ENCODE results near the gene OAT.
A peak's percentile ranks its signal among the peaks of the same experiment; 100 is the strongest.
"Not testable (repeated sequence)": the region's sequence is repeated elsewhere in the genome, so short reads cannot be mapped to it uniquely, and the experiment has no call there.

The OAT gene

DNA sequence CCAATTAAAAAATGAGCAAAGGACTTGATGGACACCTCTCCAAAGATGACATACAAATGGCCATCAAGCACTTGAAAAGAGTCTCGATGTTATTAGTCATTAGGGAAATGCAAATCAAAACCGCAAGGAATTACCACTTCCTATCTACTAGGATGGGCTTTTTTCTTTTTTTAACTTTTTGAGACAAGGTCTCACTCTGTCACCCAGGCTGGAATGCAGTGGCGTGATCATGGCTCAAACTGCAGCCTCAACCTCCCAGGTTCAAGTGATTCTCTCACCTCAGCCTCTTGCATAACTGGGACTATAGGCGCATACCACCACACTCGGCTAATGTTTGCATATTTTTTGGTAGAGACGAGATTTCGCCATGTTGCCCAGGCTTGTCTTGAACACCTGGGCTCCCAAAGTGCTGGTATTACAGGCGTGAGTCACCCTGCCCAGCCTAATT is 17.5 kb upstream of the OAT start:
- H3K4me1 Mint-ChIP-seq = peaks cover 9% of the 10 kb centered on the region
- TF ChIP-seq, protein P1, sequence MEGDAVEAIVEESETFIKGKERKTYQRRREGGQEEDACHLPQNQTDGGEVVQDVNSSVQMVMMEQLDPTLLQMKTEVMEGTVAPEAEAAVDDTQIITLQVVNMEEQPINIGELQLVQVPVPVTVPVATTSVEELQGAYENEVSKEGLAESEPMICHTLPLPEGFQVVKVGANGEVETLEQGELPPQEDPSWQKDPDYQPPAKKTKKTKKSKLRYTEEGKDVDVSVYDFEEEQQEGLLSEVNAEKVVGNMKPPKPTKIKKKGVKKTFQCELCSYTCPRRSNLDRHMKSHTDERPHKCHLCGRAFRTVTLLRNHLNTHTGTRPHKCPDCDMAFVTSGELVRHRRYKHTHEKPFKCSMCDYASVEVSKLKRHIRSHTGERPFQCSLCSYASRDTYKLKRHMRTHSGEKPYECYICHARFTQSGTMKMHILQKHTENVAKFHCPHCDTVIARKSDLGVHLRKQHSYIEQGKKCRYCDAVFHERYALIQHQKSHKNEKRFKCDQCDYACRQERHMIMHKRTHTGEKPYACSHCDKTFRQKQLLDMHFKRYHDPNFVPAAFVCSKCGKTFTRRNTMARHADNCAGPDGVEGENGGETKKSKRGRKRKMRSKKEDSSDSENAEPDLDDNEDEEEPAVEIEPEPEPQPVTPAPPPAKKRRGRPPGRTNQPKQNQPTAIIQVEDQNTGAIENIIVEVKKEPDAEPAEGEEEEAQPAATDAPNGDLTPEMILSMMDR (IDR thresholded peaks at IDR 0.05; ENCODE audit: unreplicated experiment in 3 of 3) = no peak
- peaks cover 5% of the 10 kb centered on the region for H3K27me3 Mint-ChIP-seq (ENCODE audit: low read depth)
- no peak overlapping the region for H3K27ac Mint-ChIP-seq
- no peaks in the 10 kb centered on the region for H3K9me3 Mint-ChIP-seq
- H3K4me3 Mint-ChIP-seq = no peak overlapping the region
- H3K36me3 Mint-ChIP-seq (ENCODE audit: low read depth) = no peaks in the 10 kb centered on the region

DNA sequence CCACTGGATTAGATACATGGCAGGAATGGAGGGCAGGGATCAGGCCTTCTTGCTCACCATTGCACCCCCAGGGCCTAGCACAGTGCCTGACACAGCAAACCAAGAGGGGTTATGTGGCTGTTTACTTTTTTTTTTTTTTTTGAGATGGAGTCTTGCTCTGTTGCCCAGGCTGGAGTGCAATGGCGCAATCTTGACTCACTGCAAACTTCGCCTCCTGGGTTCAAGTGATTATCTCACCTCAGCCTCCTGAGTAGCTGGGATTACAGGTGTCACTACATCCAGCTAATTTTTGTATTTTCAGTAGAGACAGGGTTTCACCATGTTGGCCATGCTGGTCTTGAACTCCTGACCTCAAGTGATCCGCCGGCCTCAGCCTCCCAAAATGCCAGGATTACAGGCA is 17.0 kb upstream of the OAT start:
- H3K9me3 Mint-ChIP-seq; H3K27me3 Mint-ChIP-seq (ENCODE audit: low read depth); H3K4me1 Mint-ChIP-seq; H3K36me3 Mint-ChIP-seq (ENCODE audit: low read depth); H3K4me3 Mint-ChIP-seq: not testable (repeated sequence)
- H3K27ac Mint-ChIP-seq = peak overlapping the region in 1 of 3 experiments; percentile 46

DNA sequence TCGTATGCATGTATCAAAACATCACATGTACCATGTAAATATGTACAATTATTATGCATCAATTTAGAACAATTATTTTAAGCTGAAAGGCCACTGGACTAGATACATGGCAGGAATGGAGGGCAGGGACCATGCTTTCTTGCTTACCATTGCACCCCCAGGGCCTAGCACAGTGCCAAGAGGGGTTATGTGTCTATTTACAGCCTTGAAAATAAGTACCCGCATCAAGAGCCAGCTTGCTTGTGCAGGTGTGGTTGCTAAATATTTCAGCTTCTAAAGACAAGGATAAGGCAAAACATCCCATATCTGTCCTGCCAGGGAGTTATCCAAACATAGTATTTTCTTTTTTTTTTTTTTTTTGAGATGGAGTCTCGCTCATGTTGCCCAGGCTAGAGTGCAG is 14.7 kb upstream of the OAT start:
- TF ChIP-seq, protein P1 (IDR thresholded peaks at IDR 0.05; ENCODE audit: unreplicated experiment in 3 of 3) = no peak
- no peak overlapping the region for H3K4me3 Mint-ChIP-seq
- H3K4me1 Mint-ChIP-seq = peaks cover 9% of the 10 kb centered on the region
- no peaks in the 10 kb centered on the region for H3K9me3 Mint-ChIP-seq
- H3K27ac Mint-ChIP-seq = no peak overlapping the region
- H3K36me3 Mint-ChIP-seq (ENCODE audit: low read depth) = no peaks in the 10 kb centered on the region
- H3K27me3 Mint-ChIP-seq (ENCODE audit: low read depth) = peaks cover 5% of the 10 kb centered on the region

DNA sequence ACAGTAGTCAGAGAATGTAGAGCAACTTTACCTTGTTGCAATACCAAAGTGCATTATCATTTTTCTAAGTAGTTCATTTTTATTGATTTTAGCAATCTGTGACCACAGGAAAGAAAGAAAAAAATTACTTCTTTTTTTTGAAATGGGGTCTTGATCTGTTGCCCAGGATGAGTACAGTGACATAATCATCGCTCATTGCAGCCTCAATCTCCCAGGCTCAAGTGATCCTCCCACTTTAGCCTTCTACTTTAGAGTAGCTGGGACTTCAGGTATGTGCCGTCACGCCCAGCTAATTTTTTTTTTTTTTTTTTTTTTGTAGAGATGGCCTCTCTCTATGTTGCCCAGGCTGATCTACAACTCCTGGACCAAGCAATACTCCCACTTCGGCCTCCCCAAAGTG is 11.4 kb upstream of the OAT start:
- H3K27ac Mint-ChIP-seq = no peak overlapping the region
- H3K9me3 Mint-ChIP-seq = no peaks in the 10 kb centered on the region
- TF ChIP-seq, protein P1 (IDR thresholded peaks at IDR 0.05; ENCODE audit: unreplicated experiment in 3 of 3) = no peak
- no peaks in the 10 kb centered on the region for H3K36me3 Mint-ChIP-seq (ENCODE audit: low read depth)
- no peak overlapping the region for H3K4me3 Mint-ChIP-seq
- peaks cover 5% of the 10 kb centered on the region for H3K4me1 Mint-ChIP-seq
- H3K27me3 Mint-ChIP-seq (ENCODE audit: low read depth) = peaks cover 24% of the 10 kb centered on the region

DNA sequence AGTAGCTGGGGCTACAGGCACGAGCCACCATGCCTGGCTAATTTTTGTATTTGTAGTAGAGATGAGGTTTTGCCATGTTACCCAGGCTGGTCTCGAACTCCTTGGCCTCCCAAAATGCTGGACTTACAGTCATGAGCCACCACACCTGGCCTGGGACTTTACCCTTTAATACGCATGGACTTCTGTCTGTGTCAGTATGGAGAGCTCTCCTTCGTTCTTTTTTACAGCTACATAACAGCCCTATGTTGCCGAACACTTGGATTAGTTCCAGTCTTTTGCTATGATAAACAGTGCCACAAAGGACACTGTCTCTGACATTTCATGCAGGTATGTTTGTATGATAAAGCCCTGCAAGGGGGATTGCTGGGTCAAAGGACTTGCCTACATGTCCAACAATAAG is 10.9 kb upstream of the OAT start:
- peaks cover under 1% of the 10 kb centered on the region for H3K4me1 Mint-ChIP-seq
- no peak overlapping the region for H3K4me3 Mint-ChIP-seq
- peaks cover 25% of the 10 kb centered on the region for H3K27me3 Mint-ChIP-seq (ENCODE audit: low read depth)
- no peaks in the 10 kb centered on the region for H3K36me3 Mint-ChIP-seq (ENCODE audit: low read depth)
- TF ChIP-seq, protein P1 (IDR thresholded peaks at IDR 0.05; ENCODE audit: unreplicated experiment in 3 of 3) = no peak
- no peaks in the 10 kb centered on the region for H3K9me3 Mint-ChIP-seq
- no peak overlapping the region for H3K27ac Mint-ChIP-seq

DNA sequence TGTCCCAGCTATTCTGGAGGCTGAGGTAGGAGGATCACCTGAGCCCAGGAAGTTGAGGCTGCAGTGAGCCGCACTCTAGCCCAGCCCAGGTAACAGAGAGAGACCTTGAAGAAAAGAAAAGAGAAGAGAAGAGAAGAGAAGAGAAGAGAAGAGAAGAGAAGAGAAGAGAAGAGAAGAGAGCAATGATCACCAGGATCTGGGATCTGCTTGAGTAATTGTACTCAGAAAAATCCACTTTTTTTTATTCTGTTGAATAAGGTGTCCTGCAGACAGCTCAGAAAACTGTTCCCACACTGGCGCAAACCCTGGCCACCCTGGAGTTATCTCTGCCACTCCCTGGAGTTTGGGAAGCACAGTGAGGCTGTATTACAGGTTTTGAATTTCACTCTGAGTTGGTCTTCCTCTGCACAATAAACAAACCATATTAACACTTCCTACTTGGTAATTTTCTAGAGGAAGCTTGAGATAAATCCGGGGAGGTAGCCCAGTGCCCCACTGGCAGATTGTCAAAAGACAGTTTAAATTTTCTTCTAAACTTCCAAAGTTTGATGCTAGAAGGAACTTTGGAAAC is 9.6 kb upstream of the OAT start:
- no peak overlapping the region for H3K27ac Mint-ChIP-seq
- peaks cover 38% of the 10 kb centered on the region for H3K27me3 Mint-ChIP-seq (ENCODE audit: low read depth)
- H3K9me3 Mint-ChIP-seq = no peaks in the 10 kb centered on the region
- TF ChIP-seq, protein P1 (IDR thresholded peaks at IDR 0.05; ENCODE audit: unreplicated experiment in 3 of 3) = no peak
- no peak overlapping the region for H3K4me3 Mint-ChIP-seq
- no peaks in the 10 kb centered on the region for H3K4me1 Mint-ChIP-seq
- no peaks in the 10 kb centered on the region for H3K36me3 Mint-ChIP-seq (ENCODE audit: low read depth)

All from nephron (organoid).